SH-SY5Y (cell line): Measurements from ENCODE around the gene PNPLA8.

Source experiments
- GATA2 ChIP-seq: IDR thresholded peaks from 2 replicates; pipeline ENCODE4 v1.6.1; 2011; ENCODE audit warnings: mild to moderate bottlenecking, low read depth, low read length
- GATA3 ChIP-seq: IDR thresholded peaks from 2 replicates; pipeline ENCODE4 v1.6.1; 2011; ENCODE audit warnings: low read depth, mild to moderate bottlenecking, low read length, moderate library complexity

- TF ChIP-seq GATA2 (no peak), GATA3 (no peak)
Observed at GRCh38 chr7:108468246-108468645, 57.7 kb downstream of the PNPLA8 start.
